ENCODE results near the gene ARSK. TPM values are rescaled to one million over a fixed set of nuclear protein-coding genes. Genes with fewer than 3 reads are reported as not detected.
"Not testable (repeated sequence)": the region's sequence is repeated elsewhere in the genome, so short reads cannot be mapped to it uniquely, and the experiment has no call there.

Gene ARSK
- total and polyA plus RNA-seq, 2 donors: 9.5 to 10.4 TPM

- H3K36me3 ChIP-seq (ENCODE audit: insufficient read depth); H3K4me1 ChIP-seq (ENCODE audit: insufficient read depth); DNase-seq (ENCODE audit: extremely low spot score); H3K27ac ChIP-seq (ENCODE audit: low read depth); H3K4me3 ChIP-seq (ENCODE audit: low read depth, low read length): not testable (repeated sequence)
- 93% methylated on average over 2 of the region's 2 CpGs for WGBS
These were observed 78.0 kb downstream of the ARSK start for GRCh38 chr5:95632942-95633341.

GRCh38 chr5:95633671-95634070 is 78.8 kb downstream of the ARSK start:
- Histone ChIP-seq H3K27ac (ENCODE audit: low read depth) (no peak overlapping the region), H3K4me3 (ENCODE audit: low read depth, low read length) (no peak overlapping the region), H3K4me1 (ENCODE audit: insufficient read depth) (no peaks in the 10 kb centered on the region), H3K36me3 (ENCODE audit: insufficient read depth) (no peaks in the 10 kb centered on the region)
- 93% methylated on average over 3 of the region's 3 CpGs for WGBS
- DNase-seq (ENCODE audit: extremely low spot score): no peak

GRCh38 chr5:95634081-95634480 is 79.2 kb downstream of the ARSK start:
- H3K27ac ChIP-seq (ENCODE audit: low read depth): no peak overlapping the region
- DNase-seq (ENCODE audit: extremely low spot score): no peak
- WGBS: 86% methylated on average over 3 of the region's 3 CpGs
- H3K4me1 ChIP-seq (ENCODE audit: insufficient read depth): no peaks in the 10 kb centered on the region
- no peak overlapping the region for H3K4me3 ChIP-seq (ENCODE audit: low read depth, low read length)
- no peaks in the 10 kb centered on the region for H3K36me3 ChIP-seq (ENCODE audit: insufficient read depth)

GRCh38 chr5:95638632-95639031 is 83.7 kb downstream of the ARSK start:
- no peaks in the 10 kb centered on the region for H3K36me3 ChIP-seq (ENCODE audit: insufficient read depth)
- H3K4me3 ChIP-seq (ENCODE audit: low read depth, low read length): no peak overlapping the region
- H3K27ac ChIP-seq (ENCODE audit: low read depth): no peak overlapping the region
- no peak for DNase-seq (ENCODE audit: extremely low spot score)
- H3K4me1 ChIP-seq (ENCODE audit: insufficient read depth): no peaks in the 10 kb centered on the region
- WGBS: 78% methylated on average over 3 of the region's 3 CpGs

GRCh38 chr5:95641741-95642220 is 86.9 kb downstream of the ARSK start:
- DNase-seq (ENCODE audit: extremely low spot score): no peak
- WGBS: 63% methylated on average over 5 of the region's 5 CpGs
- peak overlapping the region; percentile 83 for H3K27ac ChIP-seq (ENCODE audit: low read depth)

GRCh38 chr5:95643152-95643551 is 88.3 kb downstream of the ARSK start:
- Histone ChIP-seq H3K4me1 (ENCODE audit: insufficient read depth) (no peaks in the 10 kb centered on the region), H3K27ac (ENCODE audit: low read depth) (no peak overlapping the region), H3K36me3 (ENCODE audit: insufficient read depth) (no peaks in the 10 kb centered on the region), H3K4me3 (ENCODE audit: low read depth, low read length) (no peak overlapping the region)
- WGBS: 81% methylated on average over 7 of the region's 7 CpGs
- DNase-seq (ENCODE audit: extremely low spot score): no peak

More at GRCh38 chr5:95641741-95642220, 86.9 kb downstream of the ARSK start:
- Histone ChIP-seq H3K4me1 (ENCODE audit: insufficient read depth) (no peaks in the 10 kb centered on the region), H3K36me3 (ENCODE audit: insufficient read depth) (no peaks in the 10 kb centered on the region), H3K4me3 (ENCODE audit: low read depth, low read length) (no peak overlapping the region)

- WGBS: 12% methylated on average over 4 of the region's 4 CpGs
- Histone ChIP-seq H3K4me1 (ENCODE audit: insufficient read depth) (no peaks in the 10 kb centered on the region), H3K27ac (ENCODE audit: low read depth) (no peak overlapping the region), H3K36me3 (ENCODE audit: insufficient read depth) (no peaks in the 10 kb centered on the region), H3K4me3 (ENCODE audit: low read depth, low read length) (no peak overlapping the region)
- no peak for DNase-seq (ENCODE audit: extremely low spot score)
These were observed 89.6 kb downstream of the ARSK start for GRCh38 chr5:95644351-95645042.

- H3K27ac ChIP-seq (ENCODE audit: low read depth): peak overlapping the region; percentile 38
- not testable (repeated sequence) for H3K36me3 ChIP-seq (ENCODE audit: insufficient read depth); H3K4me1 ChIP-seq (ENCODE audit: insufficient read depth); DNase-seq (ENCODE audit: extremely low spot score)
- peak overlapping the region; percentile 47 for H3K4me3 ChIP-seq (ENCODE audit: low read depth, low read length)
- 77% methylated on average over 17 of the region's 17 CpGs for WGBS
These were observed 91.3 kb downstream of the ARSK start for GRCh38 chr5:95646226-95646568.

GRCh38 chr5:95646569-95647431 is 91.9 kb downstream of the ARSK start, which contains the start of gene RFESD:
TSS of gene RFESD (plus strand) at chr5:95646777. CDS start at chr5:95652272, 5,495 bp downstream.
- Histone ChIP-seq H3K4me3 (ENCODE audit: low read depth, low read length) (peak within 1 kb of the TSS; percentile 47), H3K4me1 (ENCODE audit: insufficient read depth) (no peaks in the 10 kb centered on the region), H3K27ac (ENCODE audit: low read depth) (peak within 1 kb of the TSS; percentile 97), H3K36me3 (ENCODE audit: insufficient read depth) (no peaks in the 10 kb centered on the region)
- 1% methylated on average over 60 of the region's 60 CpGs for whole genome bisulfite sequencing
- DNase-seq (ENCODE audit: extremely low spot score): peak; percentile 91

GRCh38 chr5:95647886-95648860 is 93.3 kb downstream of the ARSK start:
- no peaks in the 10 kb centered on the region for H3K4me1 ChIP-seq (ENCODE audit: insufficient read depth)
- no peak for DNase-seq (ENCODE audit: extremely low spot score)
- H3K4me3 ChIP-seq (ENCODE audit: low read depth, low read length): no peak overlapping the region
- H3K27ac ChIP-seq (ENCODE audit: low read depth): peak overlapping the region; percentile 67
- 76% methylated on average over 12 of the region's 12 CpGs for WGBS
- no peaks in the 10 kb centered on the region for H3K36me3 ChIP-seq (ENCODE audit: insufficient read depth)

- H3K36me3 ChIP-seq (ENCODE audit: insufficient read depth): no peaks in the 10 kb centered on the region
- DNase-seq (ENCODE audit: extremely low spot score): no peak
- no peaks in the 10 kb centered on the region for H3K4me1 ChIP-seq (ENCODE audit: insufficient read depth)
These were observed 94.4 kb downstream of the ARSK start for GRCh38 chr5:95649274-95649673.

GRCh38 chr5:95649842-95650620 is 95.1 kb downstream of the ARSK start:
- H3K4me3 ChIP-seq (ENCODE audit: low read depth, low read length): no peak overlapping the region

More at GRCh38 chr5:95649274-95649673, 94.4 kb downstream of the ARSK start:
- Histone ChIP-seq H3K27ac (ENCODE audit: low read depth) (no peak overlapping the region), H3K4me3 (ENCODE audit: low read depth, low read length) (no peak overlapping the region)

More at GRCh38 chr5:95649842-95650620, 95.1 kb downstream of the ARSK start:
- H3K27ac ChIP-seq (ENCODE audit: low read depth): no peak overlapping the region
- H3K4me1 ChIP-seq (ENCODE audit: insufficient read depth): no peaks in the 10 kb centered on the region
- no peak for DNase-seq (ENCODE audit: extremely low spot score)
- H3K36me3 ChIP-seq (ENCODE audit: insufficient read depth): no peaks in the 10 kb centered on the region

All from urinary bladder (tissue), 4 donors.